Bone marrow (tissue), 2 donors: ENCODE data around the gene DNAH6.
A peak's percentile ranks its signal among the peaks of the same experiment; 100 is the strongest.

ENCODE experiments used
- DNase-seq, 2 donors: peaks; one replicate each; lab custom pipeline; 2025; lab: John Stamatoyannopoulos, UW

DNAH6 gene

GRCh38 chr2:84800194-84800805, 284.0 kb downstream of the DNAH6 start:
- DNase-seq, result no peak

- DNase-seq, result no peak
Measured at GRCh38 chr2:84801811-84802210, 285.5 kb downstream of the DNAH6 start.

GRCh38 chr2:84805250-84805958, 289.1 kb downstream of the DNAH6 start:
- DNase-seq, result no peak

GRCh38 chr2:84807063-84807485, 290.8 kb downstream of the DNAH6 start:
- DNase-seq, result no peak

GRCh38 chr2:84808279-84808678, 292.0 kb downstream of the DNAH6 start:
- DNase-seq, result no peak

- no peak for DNase-seq
Measured at GRCh38 chr2:84811839-84812431, 295.6 kb downstream of the DNAH6 start.

GRCh38 chr2:84815146-84815545, 298.8 kb downstream of the DNAH6 start:
- DNase-seq, result no peak

GRCh38 chr2:84816426-84817026, 300.2 kb downstream of the DNAH6 start:
- no peak for DNase-seq

- DNase-seq, result no peak
Measured at GRCh38 chr2:84817239-84817655, 300.9 kb downstream of the DNAH6 start.

GRCh38 chr2:84821806-84822205, 305.5 kb downstream of the DNAH6 start:
- DNase-seq, result no peak

GRCh38 chr2:84823229-84823628, 306.9 kb downstream of the DNAH6 start:
- no peak for DNase-seq

- DNase-seq, result no peak
Measured at GRCh38 chr2:84823788-84824187, 307.5 kb downstream of the DNAH6 start.

- no peak for DNase-seq
Measured at GRCh38 chr2:84827978-84828575, 311.8 kb downstream of the DNAH6 start.

- no peak for DNase-seq
Measured at GRCh38 chr2:84829693-84830092, 313.4 kb downstream of the DNAH6 start.

- DNase-seq, result peak; percentile 40 to 43
Measured at GRCh38 chr2:84830095-84830494, 313.8 kb downstream of the DNAH6 start.

GRCh38 chr2:84830758-84831500, 314.6 kb downstream of the DNAH6 start:
- DNase-seq, result no peak

GRCh38 chr2:84832772-84833461, 316.6 kb downstream of the DNAH6 start:
- DNase-seq, result peak; percentile 25 to 58

GRCh38 chr2:84833481-84834150, 317.3 kb downstream of the DNAH6 start:
- DNase-seq, result no peak

GRCh38 chr2:84836215-84836614, 319.9 kb downstream of the DNAH6 start:
- DNase-seq, result no peak

- no peak for DNase-seq
Measured at GRCh38 chr2:84838434-84839145, 322.3 kb downstream of the DNAH6 start.
